Measurements from ENCODE around the gene ARPIN.

ARPIN gene

DNA sequence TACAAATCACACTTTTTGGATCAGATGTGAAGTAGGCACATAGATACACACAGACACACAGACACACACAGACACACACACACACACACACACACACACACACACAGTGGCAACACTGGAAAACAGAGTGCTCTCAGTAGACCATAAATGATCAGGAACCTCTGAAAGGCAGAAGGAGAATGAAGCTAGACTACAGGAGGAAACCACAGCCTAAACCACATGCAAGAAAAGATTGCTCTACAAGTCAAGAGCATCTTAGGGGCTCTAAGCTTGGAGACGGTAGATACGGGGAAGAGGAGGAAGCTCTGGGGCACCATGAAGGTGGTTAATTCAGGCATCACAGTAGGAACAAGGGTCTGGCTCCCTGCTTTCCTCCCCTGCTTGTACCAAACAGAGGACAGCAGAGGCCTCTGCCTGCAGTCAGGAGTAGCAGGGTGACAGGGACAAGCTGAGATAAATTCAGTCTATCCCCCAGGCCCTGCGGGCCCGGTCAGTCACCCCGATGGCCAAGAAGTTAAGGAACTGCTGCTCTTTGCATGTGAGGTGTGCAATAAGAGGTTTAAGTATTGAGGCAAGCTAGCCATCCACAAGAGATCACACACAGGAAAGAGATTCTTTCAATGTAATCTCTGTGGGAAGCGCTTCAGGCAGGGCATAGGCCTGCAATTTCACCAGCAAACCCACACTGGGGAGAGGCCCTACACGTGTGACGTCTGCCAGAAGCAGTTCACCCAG, 23.5 kb upstream of the ARPIN start:
- no peak for TF ChIP-seq CTCF (IDR thresholded peaks at IDR 0.05; ENCODE audit: low read depth, low read length)

DNA sequence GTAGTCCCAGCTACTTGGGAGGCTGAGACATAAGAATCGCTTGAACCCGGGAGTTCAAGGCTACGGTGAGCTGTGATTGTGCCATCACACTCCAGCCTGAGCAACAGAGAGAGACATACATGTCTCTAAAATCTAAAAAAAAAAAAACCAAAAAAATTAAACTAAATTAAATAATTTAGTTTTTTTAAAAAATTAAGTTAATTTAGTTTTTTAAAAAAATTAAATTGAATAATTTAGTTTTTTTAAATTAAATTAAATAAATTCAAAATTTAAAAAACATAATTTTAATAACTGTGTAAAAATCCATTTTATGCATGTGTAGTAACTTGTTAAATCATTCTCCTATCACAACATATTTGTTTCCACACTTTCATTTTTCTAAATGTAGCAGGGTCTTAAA, 20.1 kb upstream of the ARPIN start:
- Histone ChIP-seq H3K36me3 (no peaks in the 10 kb centered on the region), H3K4me3 (ENCODE audit: low read depth, low read length) (no peak overlapping the region), H3K27me3 (ENCODE audit: insufficient read depth, low read depth, severe bottlenecking) (no peaks in the 10 kb centered on the region), H3K9me3 (ENCODE audit: severe bottlenecking) (no peaks in the 10 kb centered on the region), H3K27ac (no peak overlapping the region)
- no peak for DNase-seq
- TF ChIP-seq CTCF (IDR thresholded peaks at IDR 0.05; ENCODE audit: low read depth, low read length) = no peak

More for the DNA sequence above, 23.5 kb upstream of the ARPIN start:
- Histone ChIP-seq H3K9me3 (ENCODE audit: severe bottlenecking) (no peaks in the 10 kb centered on the region), H3K36me3 (no peaks in the 10 kb centered on the region), H3K4me3 (ENCODE audit: low read depth, low read length) (no peak overlapping the region), H3K27ac (no peak overlapping the region), H3K27me3 (ENCODE audit: insufficient read depth, low read depth, severe bottlenecking) (no peaks in the 10 kb centered on the region)
- no peak for DNase-seq

- Histone ChIP-seq H3K9me3 (ENCODE audit: severe bottlenecking) (no peaks in the 10 kb centered on the region), H3K4me3 (ENCODE audit: low read depth, low read length) (no peak overlapping the region), H3K36me3 (no peaks in the 10 kb centered on the region), H3K27ac (peak overlapping the region; percentile 70), H3K27me3 (ENCODE audit: insufficient read depth, low read depth, severe bottlenecking) (no peaks in the 10 kb centered on the region)
- DNase-seq = peak; percentile 30
- no peak for TF ChIP-seq CTCF (IDR thresholded peaks at IDR 0.05; ENCODE audit: low read depth, low read length)
Measured at GRCh38 chr15:89928421-89928820, 15.7 kb upstream of the ARPIN start.

GRCh38 chr15:89926158-89926557, 13.4 kb upstream of the ARPIN start:
- DNase-seq = no peak
- no peaks in the 10 kb centered on the region for H3K36me3 ChIP-seq
- H3K27ac ChIP-seq = no peak overlapping the region
- no peaks in the 10 kb centered on the region for H3K9me3 ChIP-seq (ENCODE audit: severe bottlenecking)
- no peak overlapping the region for H3K4me3 ChIP-seq (ENCODE audit: low read depth, low read length)
- no peak for TF ChIP-seq CTCF (IDR thresholded peaks at IDR 0.05; ENCODE audit: low read depth, low read length)
- no peaks in the 10 kb centered on the region for H3K27me3 ChIP-seq (ENCODE audit: insufficient read depth, low read depth, severe bottlenecking)

DNA sequence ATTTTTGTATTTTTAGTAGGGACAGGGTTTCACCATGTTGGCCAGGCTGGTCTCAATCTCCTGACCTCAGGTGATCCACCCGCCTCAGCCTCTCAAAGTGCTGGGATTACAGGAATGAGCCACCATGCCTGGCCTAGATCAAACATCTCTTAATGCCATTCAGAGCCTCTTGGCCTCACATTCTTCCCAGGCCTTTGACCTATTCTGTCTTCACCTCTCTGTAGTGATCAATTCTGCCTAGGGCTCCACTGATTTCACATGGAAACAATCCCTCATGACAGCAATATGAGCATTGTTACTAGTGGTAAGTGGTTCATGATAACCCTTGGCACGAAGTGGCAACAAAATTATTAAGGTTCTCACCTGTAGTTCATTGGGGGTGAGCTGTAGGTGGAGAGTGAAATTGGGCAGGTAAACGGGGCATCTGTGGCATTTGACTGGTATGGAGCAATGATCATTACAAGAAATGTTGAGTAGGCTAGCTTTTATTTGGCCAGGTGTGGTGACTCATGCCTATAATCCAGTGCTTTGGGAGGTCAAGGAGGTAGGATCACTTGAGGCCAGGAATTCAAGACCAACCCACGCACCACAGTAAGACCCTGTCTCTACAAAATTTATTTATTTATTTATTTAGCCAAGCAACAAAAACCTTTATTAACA, 4.8 kb upstream of the ARPIN start:
- Histone ChIP-seq H3K27me3 (ENCODE audit: insufficient read depth, low read depth, severe bottlenecking) (no peaks in the 10 kb centered on the region), H3K4me3 (ENCODE audit: low read depth, low read length) (no peak overlapping the region), H3K9me3 (ENCODE audit: severe bottlenecking) (no peaks in the 10 kb centered on the region), H3K36me3 (no peaks in the 10 kb centered on the region), H3K27ac (no peak overlapping the region)
- TF ChIP-seq CTCF (IDR thresholded peaks at IDR 0.05; ENCODE audit: low read depth, low read length) = no peak
- peak; percentile 27 for DNase-seq

All from WERI-Rb-1 (cell line).